ENCODE measurements around the gene KCTD21. TPM values are rescaled to one million over a fixed set of nuclear protein-coding genes. Genes with fewer than 3 reads are reported as not detected.

The KCTD21 gene
- total and polyA plus RNA-seq, 2 donors (not counting 1 experiment from before 2014, with no cell fraction given): 4.3 to 8.0 TPM

DNA sequence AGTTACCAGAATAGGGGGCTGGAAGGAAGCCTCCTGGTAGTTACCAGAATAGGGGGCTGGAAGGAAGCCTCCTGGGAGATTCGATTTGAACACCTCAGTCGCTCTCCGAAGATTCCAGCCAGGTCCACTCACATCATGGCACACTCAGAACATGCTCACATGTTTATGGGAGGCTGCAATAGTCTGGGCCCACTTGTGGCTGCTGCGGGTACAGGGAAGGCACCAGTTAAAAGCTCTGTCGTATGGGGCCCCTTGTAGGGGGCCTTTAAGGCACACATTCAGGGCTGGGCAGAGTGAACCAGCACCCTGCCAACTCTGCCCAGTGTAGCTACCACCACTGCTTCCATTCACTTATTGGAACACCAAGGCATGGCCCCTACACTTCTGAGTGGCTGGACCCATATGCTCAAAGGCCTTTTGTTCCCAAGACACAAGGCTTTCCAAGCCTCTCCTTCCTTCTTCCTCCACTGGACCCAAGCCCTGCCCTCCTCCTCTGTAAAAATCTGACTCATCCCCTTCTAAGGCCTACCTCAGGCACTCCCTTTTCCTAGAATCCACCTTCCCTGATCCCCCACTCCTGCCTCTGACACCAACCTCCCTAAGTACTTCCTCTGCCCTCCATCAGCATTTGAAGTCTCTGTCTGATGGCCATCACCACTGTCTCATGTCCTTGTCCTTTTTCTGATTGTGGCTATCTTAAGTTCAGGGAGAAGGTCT, 28.3 kb upstream of the KCTD21 start:
- Mint-ChIP-seq H3K27me3 (no peaks in the 10 kb centered on the region), H3K4me1 (peaks cover 2% of the 10 kb centered on the region), H3K27ac (no peak overlapping the region), H3K9me3 (ENCODE audit: insufficient read depth) (no peaks in the 10 kb centered on the region), H3K4me3 (no peak overlapping the region)
- Histone ChIP-seq H3K4me3 (ENCODE audit: control extremely low read depth in 1 of 5, extremely low read depth in 1 of 5, insufficient read depth in 1 of 5, low read depth in 2 of 5, low read length in 4 of 5) (no peak overlapping the region), H3K36me3 (replicated peaks in 1 of 2; ENCODE audit: control extremely low read depth in 1 of 2, control insufficient read depth in 1 of 2, extremely low read depth in 1 of 2, insufficient read depth in 2 of 2, low read length in 1 of 2) (peaks cover 0 to 36% of the 10 kb centered on the region in 2 experiments), H3K27ac (ENCODE audit: low read length in 2 of 2) (no peak overlapping the region), H4K20me1 (ENCODE audit: control insufficient read depth, insufficient read depth, low read length, poor library complexity, severe bottlenecking) (no peaks in the 10 kb centered on the region), H3K9ac (ENCODE audit: low read length) (no peak overlapping the region), H3K4me1 (ENCODE audit: control insufficient read depth in 2 of 2, insufficient read depth in 2 of 2, low read length in 2 of 2) (no peaks in the 10 kb centered on the region), H3K4me2 (replicated peaks; ENCODE audit: low read depth, low read length, poor library complexity, severe bottlenecking) (no peak overlapping the region), H3K27me3 (replicated peaks in 1 of 4; ENCODE audit: control extremely low read depth in 1 of 4, control insufficient read depth in 3 of 4, insufficient read depth in 4 of 4, low read length in 3 of 4) (no peaks in the 10 kb centered on the region), H3K79me2 (ENCODE audit: control insufficient read depth, insufficient read depth, low read length) (no peaks in the 10 kb centered on the region), H3K9me3 (ENCODE audit: control extremely low read depth in 1 of 3, control insufficient read depth in 2 of 3, insufficient read depth in 1 of 3, low read length in 2 of 3) (no peaks in the 10 kb centered on the region), H2AFZ (ENCODE audit: insufficient read depth, low read depth, low read length, poor library complexity, severe bottlenecking) (no peak overlapping the region)
- intact Hi-C loops (cut with micrococcal nuclease): no loop called here
- TF ChIP-seq EZH2 (IDR thresholded peaks at IDR 0.05; ENCODE audit: borderline replicate concordance, insufficient read depth, low read depth, low read length, poor library complexity, severe bottlenecking): no peak
- TF ChIP-seq, protein P1, sequence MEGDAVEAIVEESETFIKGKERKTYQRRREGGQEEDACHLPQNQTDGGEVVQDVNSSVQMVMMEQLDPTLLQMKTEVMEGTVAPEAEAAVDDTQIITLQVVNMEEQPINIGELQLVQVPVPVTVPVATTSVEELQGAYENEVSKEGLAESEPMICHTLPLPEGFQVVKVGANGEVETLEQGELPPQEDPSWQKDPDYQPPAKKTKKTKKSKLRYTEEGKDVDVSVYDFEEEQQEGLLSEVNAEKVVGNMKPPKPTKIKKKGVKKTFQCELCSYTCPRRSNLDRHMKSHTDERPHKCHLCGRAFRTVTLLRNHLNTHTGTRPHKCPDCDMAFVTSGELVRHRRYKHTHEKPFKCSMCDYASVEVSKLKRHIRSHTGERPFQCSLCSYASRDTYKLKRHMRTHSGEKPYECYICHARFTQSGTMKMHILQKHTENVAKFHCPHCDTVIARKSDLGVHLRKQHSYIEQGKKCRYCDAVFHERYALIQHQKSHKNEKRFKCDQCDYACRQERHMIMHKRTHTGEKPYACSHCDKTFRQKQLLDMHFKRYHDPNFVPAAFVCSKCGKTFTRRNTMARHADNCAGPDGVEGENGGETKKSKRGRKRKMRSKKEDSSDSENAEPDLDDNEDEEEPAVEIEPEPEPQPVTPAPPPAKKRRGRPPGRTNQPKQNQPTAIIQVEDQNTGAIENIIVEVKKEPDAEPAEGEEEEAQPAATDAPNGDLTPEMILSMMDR (IDR thresholded peaks at IDR 0.05): no peak
- ChIA-PET POLR2A (no interaction called here), CTCF (no interaction called here)
- no peak for DNase-seq
- 100% methylated on average over 2 of the region's 5 CpGs for WGBS (ENCODE audit: insufficient coverage)
- no peak for ATAC-seq (ENCODE audit: low read depth)

DNA sequence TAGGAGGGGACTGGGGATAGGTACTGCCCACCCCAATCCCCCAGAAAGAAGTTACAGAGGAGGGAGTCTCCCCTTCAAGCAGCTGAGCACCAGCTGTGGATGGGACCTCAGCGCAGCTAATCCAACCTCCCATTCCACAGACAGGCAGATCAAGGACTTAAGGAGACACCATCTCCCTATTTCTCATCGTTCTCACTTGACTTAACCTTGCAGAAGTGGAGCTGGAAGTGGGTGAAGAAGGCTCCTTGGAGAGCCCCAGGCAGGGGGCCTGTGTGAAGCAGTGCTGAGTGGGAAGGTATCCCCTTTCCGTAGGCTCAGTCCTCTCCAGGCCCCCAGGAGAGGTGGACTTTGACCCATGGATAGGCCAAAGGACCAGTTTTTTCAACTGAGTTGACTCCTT, 27.6 kb upstream of the KCTD21 start:
- H3K27me3 ChIP-seq (replicated peaks in 1 of 4; ENCODE audit: control extremely low read depth in 1 of 4, control insufficient read depth in 3 of 4, insufficient read depth in 4 of 4, low read length in 3 of 4): no peaks in the 10 kb centered on the region
- H3K4me1 Mint-ChIP-seq: no peaks in the 10 kb centered on the region
- H3K9ac ChIP-seq (ENCODE audit: low read length): no peak overlapping the region
- 88% methylated on average over 1 of the region's 3 CpGs for WGBS (ENCODE audit: insufficient coverage)
- ATAC-seq (ENCODE audit: low read depth): no peak
- H3K36me3 ChIP-seq (replicated peaks in 1 of 2; ENCODE audit: control extremely low read depth in 1 of 2, control insufficient read depth in 1 of 2, extremely low read depth in 1 of 2, insufficient read depth in 2 of 2, low read length in 1 of 2): peaks cover 0 to 30% of the 10 kb centered on the region in 2 experiments
- no peaks in the 10 kb centered on the region for H3K9me3 ChIP-seq (ENCODE audit: control extremely low read depth in 1 of 3, control insufficient read depth in 2 of 3, insufficient read depth in 1 of 3, low read length in 2 of 3)
- H3K4me3 ChIP-seq (ENCODE audit: control extremely low read depth in 1 of 5, extremely low read depth in 1 of 5, insufficient read depth in 1 of 5, low read depth in 2 of 5, low read length in 4 of 5): no peak overlapping the region
- H2AFZ ChIP-seq (ENCODE audit: insufficient read depth, low read depth, low read length, poor library complexity, severe bottlenecking): no peak overlapping the region
- H4K20me1 ChIP-seq (ENCODE audit: control insufficient read depth, insufficient read depth, low read length, poor library complexity, severe bottlenecking): no peaks in the 10 kb centered on the region
- H3K9me3 Mint-ChIP-seq (ENCODE audit: insufficient read depth): no peaks in the 10 kb centered on the region
- no peak overlapping the region for H3K4me3 Mint-ChIP-seq
- no peaks in the 10 kb centered on the region for H3K79me2 ChIP-seq (ENCODE audit: control insufficient read depth, insufficient read depth, low read length)
- no peak overlapping the region for H3K4me2 ChIP-seq (replicated peaks; ENCODE audit: low read depth, low read length, poor library complexity, severe bottlenecking)
- no peak overlapping the region for H3K27ac ChIP-seq (ENCODE audit: low read length in 2 of 2)
- TF ChIP-seq EZH2 (IDR thresholded peaks at IDR 0.05; ENCODE audit: borderline replicate concordance, insufficient read depth, low read depth, low read length, poor library complexity, severe bottlenecking): no peak
- TF ChIP-seq, protein P1 (IDR thresholded peaks at IDR 0.05): no peak
- no peak overlapping the region for H3K27ac Mint-ChIP-seq
- no peaks in the 10 kb centered on the region for H3K27me3 Mint-ChIP-seq
- no peaks in the 10 kb centered on the region for H3K4me1 ChIP-seq (ENCODE audit: control insufficient read depth in 2 of 2, insufficient read depth in 2 of 2, low read length in 2 of 2)
- intact Hi-C loops (cut with micrococcal nuclease): no loop called here
- DNase-seq: no peak
- ChIA-PET CTCF (no interaction called here), POLR2A (no interaction called here)
